Activated CD4-positive, alpha-beta T cell treated with anti-CD3 and anti-CD28 coated beads for 24 hours (primary cell): ENCODE results near the gene TMEM88.
"Not testable (repeated sequence)": the region's sequence is repeated elsewhere in the genome, so short reads cannot be mapped to it uniquely, and the experiment has no call there.

Source experiments
- DNase-seq, 2 donors: peaks; one replicate each; pipeline ENCODE4 v3.0.0-alpha.2; 2020; ENCODE audit warnings: low read depth in 2 of 2

The TMEM88 gene, protein sequence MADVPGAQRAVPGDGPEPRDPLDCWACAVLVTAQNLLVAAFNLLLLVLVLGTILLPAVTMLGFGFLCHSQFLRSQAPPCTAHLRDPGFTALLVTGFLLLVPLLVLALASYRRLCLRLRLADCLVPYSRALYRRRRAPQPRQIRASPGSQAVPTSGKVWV

DNA sequence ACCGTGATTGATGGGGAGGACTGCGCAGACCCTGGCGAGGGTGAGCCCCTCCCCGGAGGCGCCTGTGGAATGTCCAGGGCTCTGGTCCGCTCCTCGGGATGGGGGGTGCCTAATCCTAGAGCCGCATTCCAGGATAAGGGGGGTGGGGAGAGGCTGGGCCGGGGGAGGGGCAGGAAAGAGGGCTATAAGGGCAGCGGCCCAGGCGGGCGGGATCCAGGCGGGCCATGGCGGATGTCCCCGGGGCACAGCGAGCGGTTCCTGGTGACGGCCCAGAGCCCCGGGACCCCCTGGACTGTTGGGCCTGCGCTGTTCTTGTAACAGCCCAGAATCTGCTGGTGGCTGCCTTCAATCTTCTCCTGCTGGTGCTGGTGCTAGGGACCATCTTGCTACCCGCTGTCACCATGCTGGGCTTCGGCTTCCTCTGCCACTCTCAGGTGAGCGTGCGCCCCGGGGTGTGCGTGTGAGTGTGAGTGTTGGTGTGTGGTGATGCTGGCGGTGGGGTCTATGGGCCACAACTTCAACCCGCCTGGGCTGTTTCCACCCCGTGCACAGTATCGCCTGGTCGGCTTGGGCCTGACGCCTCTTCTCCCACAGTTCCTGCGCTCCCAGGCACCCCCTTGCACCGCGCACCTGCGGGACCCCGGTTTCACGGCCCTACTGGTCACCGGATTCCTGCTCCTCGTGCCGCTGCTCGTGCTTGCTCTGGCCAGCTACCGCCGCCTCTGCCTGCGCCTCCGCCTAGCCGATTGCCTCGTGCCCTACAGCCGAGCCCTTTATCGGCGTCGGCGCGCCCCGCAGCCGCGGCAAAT lies at the start of gene TMEM88:
TSS of gene TMEM88 (plus strand) at position 216 of the 809 bp plus-strand sequence. CDS start at position 225, 9 bp downstream.
- DNase-seq, result no peak

GRCh38 chr17:7806587-7806986 lies 48.3 kb upstream of the TMEM88 start:
- no peak for DNase-seq

GRCh38 chr17:7807206-7807605 lies 47.7 kb upstream of the TMEM88 start:
- no peak for DNase-seq

DNA sequence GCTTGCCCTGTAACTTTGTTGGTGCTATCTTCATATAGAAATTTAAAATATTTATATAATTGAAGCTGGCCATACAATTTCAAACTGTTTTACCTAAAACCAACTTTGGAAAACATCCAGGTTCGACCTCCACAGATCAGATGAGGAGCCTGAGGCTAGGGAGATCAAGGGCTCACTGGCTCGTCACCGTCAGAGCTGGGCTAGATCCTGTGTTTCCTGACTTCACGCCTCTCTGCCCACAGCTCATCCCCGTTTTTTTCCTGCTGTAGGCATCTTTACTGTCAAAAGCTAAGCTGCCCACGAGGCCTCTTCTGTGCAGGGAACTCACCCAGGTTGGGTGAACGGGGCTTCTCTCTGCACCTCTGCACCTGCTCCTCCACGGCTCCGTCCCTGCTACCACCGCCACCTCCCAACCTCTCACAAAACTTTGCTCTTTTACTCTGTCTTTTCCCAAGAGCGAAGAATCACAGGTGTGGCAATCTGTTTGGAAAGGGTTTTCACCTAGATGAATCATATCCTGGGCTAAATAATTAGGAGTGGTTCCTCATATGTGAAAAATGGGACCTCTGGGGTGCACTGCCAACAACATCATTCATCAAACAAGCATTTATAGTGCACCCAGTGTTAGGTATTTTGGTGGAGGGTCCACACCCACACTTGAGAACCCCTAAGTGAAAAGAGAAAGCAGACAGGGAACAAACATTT lies 45.6 kb upstream of the TMEM88 start:
- DNase-seq, result no peak

- DNase-seq, result not testable (repeated sequence)
Measured at GRCh38 chr17:7809791-7810343, 45.0 kb upstream of the TMEM88 start.

DNA sequence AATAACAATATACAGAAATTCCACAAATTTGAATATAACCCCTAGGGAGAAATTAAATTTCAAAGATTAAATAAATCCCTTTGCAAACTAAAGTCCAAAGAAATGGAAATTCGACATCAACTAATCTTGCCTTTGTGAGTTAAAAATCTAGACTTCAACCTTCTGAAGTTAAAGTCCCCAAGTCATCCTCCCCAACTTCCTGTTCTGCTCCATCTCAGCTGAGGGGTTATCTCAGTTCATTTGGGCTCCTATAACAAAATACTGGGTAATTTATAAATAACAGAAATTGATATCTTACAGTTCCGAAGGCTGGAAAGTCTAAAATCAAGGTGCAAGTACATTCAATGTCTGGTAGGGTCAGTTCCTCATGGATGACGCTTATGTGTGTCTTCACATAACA lies 43.6 kb upstream of the TMEM88 start:
- no peak for DNase-seq

DNA sequence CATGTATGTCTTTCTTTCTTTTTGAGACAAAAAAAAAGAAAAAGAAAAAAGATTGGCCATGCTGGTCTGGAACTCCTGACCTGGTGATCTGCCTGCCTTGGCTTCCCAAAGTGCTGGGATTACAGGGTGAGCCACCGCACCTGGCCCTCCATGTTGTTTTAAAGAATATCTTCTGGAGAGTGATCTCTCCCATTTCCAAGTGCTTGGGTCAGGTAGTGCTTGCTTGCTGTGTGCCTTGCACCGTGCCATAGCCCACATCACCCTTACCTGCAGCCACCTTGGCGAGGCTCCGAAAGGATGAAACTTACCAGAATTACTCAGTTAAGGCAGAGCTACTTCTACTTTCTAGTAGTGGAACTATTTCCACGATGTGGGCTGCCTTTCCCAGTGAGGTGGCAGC lies 39.9 kb upstream of the TMEM88 start:
- no peak for DNase-seq

- no peak for DNase-seq
Measured at GRCh38 chr17:7816926-7817642, 37.8 kb upstream of the TMEM88 start.

- no peak for DNase-seq
Measured at GRCh38 chr17:7817643-7817964, 37.3 kb upstream of the TMEM88 start.

DNA sequence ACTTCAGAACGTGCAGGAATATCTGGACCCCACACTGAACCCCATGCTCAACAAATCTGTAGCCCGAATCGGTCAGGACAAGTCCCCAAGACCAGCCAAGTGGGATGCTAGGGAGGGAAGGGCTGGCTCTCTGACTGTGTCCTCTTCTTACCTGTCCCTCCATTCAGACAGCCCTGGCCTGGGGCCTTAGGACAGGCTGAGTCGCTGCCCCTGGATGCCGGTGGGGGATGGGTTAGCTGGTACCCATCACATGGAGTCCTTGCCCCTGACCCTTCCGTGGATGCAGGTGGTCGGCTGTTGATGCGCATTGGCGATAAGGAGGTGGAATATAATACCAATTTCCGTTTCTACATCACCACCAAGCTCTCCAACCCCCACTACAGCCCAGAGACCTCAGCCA lies 36.8 kb upstream of the TMEM88 start:
- no peak for DNase-seq

- no peak for DNase-seq
Measured at GRCh38 chr17:7818746-7819645, 35.9 kb upstream of the TMEM88 start.

DNA sequence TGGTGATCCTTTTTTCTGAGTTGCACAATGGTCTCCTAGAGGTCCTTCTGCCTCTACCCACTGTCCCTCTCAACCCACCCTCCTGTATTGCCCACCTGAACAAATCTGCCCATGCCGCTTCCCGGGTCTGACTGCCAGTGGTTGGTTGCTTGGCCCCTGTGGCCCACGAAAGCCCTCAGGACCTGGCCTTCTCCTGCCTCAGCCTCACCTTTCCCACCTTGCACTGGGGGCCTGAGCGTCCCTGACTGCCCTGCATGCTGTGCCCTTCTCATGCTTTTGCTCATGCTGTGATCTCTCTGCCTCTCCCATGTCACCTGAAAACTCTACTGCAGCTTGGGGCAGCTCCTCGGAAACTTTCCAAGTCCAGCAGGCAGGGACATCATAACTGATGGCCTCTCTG lies 34.6 kb upstream of the TMEM88 start:
- no peak for DNase-seq

DNA sequence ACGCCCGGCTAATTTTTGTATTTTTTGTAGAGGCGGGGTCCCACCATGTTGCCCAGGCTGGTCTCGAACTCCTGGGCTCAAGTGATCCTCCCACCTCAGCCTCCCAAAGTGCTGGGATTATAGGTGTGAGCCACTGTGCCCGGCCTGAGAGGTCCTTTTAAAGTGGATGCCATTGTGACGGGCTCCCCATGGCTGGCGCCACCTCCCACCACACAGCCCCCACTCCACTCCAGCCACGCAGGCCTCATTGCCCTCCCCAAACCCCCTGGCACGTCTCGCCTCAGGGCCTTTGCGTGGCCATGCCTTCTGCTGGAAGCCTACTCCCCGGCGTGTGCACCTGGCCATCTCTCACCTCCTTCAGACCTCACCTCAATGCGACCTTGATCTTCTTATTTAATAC lies 32.7 kb upstream of the TMEM88 start:
- no peak for DNase-seq

DNA sequence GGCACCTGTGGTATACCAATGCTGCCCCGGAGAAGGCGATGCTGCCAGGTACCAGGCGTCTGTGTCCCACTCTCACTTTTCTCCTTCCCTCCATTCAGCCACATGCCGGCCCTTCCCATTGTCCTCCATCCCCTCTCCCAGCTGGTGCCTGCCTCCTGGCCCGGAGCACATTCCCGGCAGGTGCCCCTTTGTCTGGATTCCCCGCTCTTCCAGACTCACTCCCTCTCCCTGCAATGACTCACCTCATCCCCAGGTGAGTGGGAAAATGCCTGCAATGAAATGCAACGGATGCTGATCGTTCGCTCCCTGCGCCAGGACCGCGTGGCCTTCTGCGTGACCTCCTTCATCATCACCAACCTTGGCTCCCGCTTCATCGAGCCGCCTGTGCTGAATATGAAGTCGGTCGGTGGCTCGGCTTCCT lies 31.3 kb upstream of the TMEM88 start:
- DNase-seq, result no peak

DNA sequence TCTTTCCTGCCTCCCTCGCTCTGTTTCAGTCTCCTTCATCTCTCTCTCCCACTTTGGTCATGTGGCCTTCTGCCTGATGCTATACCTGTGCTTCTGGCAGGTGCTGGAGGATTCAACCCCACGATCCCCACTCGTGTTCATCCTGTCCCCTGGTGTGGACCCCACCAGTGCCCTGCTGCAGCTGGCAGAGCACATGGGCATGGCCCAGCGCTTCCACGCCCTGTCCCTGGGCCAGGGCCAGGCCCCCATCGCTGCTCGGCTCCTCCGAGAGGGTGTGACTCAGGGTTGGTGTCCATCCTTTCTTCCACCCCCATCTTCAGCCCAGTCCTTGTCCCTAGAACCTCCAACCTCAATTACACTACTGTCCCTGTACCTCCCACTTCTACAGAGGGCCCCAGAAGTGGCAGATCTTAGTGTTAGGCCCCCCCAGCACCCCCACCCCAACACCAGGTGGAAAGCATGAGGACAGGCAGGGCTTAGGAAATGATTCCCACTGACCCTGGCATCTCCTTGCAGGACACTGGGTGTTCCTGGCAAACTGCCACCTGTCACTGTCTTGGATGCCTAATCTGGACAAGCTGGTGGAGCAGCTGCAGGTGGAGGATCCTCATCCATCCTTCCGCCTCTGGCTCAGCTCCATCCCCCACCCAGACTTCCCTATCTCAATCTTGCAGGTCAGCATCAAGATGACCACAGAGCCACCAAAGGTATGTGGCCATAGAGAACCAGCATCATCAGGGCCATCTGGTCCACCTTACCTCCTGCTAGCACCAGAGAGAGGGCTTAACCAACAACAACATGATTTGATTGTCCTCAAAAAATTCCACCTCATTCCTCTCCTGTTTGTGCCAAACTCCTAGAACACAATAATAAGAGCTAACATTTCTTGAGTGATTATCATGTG lies 30.6 kb upstream of the TMEM88 start:
- no peak for DNase-seq

GRCh38 chr17:7825206-7825990 lies 29.5 kb upstream of the TMEM88 start:
- no peak for DNase-seq

DNA sequence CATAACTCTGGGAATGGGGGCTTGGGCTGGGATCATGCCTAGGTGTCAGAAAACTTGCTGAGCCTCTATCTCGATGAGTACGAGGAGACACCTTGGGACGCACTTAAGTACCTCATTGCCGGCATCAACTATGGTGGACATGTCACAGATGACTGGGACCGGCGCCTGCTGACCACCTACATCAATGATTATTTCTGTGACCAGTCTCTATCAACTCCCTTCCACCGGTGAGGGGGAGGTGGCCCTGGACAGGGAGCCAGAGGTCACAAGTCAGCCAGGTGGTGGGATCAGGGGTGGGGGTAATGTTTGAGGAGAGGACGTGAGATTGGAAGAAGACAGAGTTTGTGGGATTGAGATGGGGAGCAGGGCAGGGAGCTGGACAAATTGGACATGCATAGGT lies 24.2 kb upstream of the TMEM88 start:
- DNase-seq, result no peak

GRCh38 chr17:7831233-7831632 lies 23.6 kb upstream of the TMEM88 start:
- no peak for DNase-seq

GRCh38 chr17:7832431-7832830 lies 22.4 kb upstream of the TMEM88 start:
- no peak for DNase-seq
